NCI-H1694 (cell line): ENCODE measurements around the gene OARD1.
"Not testable (repeated sequence)": the region's sequence is repeated elsewhere in the genome, so short reads cannot be mapped to it uniquely, and the experiment has no call there.

ENCODE experiments used
- DNase-seq: peaks from one replicate; lab custom pipeline; 2025; lab: John Stamatoyannopoulos, UW

OARD1 gene

GRCh38 chr6:41071923-41072835 is at the start of gene OARD1:
TSS of gene OARD1 (minus strand) at chr6:41072356. CDS start at chr6:41071634, 722 bp downstream.
- peak; percentile 99 for DNase-seq

GRCh38 chr6:41120058-41120457 is 47.9 kb upstream of the OARD1 start:
- DNase-seq: no peak

- DNase-seq: no peak
Measured at GRCh38 chr6:41119508-41119907, 47.4 kb upstream of the OARD1 start.

- DNase-seq: not testable (repeated sequence)
Measured at GRCh38 chr6:41115027-41115426, 42.9 kb upstream of the OARD1 start.

- no peak for DNase-seq
Measured at GRCh38 chr6:41111017-41111416, 38.9 kb upstream of the OARD1 start.

- DNase-seq: no peak
Measured at GRCh38 chr6:41103847-41104246, 31.7 kb upstream of the OARD1 start.

GRCh38 chr6:41100871-41101287 is 28.7 kb upstream of the OARD1 start:
- DNase-seq: no peak

GRCh38 chr6:41098366-41098765 is 26.2 kb upstream of the OARD1 start:
- DNase-seq: no peak

GRCh38 chr6:41097467-41098090 is 25.4 kb upstream of the OARD1 start:
- DNase-seq: peak; percentile 25

GRCh38 chr6:41093729-41094128 is 21.6 kb upstream of the OARD1 start:
- no peak for DNase-seq

- no peak for DNase-seq
Measured at GRCh38 chr6:41092421-41093140, 20.4 kb upstream of the OARD1 start.

GRCh38 chr6:41090841-41091761 is 18.9 kb upstream of the OARD1 start:
- no peak for DNase-seq

GRCh38 chr6:41088451-41088850 is 16.3 kb upstream of the OARD1 start:
- no peak for DNase-seq

GRCh38 chr6:41085182-41085581 is 13.0 kb upstream of the OARD1 start:
- DNase-seq: no peak

GRCh38 chr6:41083072-41083471 is 10.9 kb upstream of the OARD1 start:
- no peak for DNase-seq

- DNase-seq: no peak
Measured at GRCh38 chr6:41080621-41081020, 8.5 kb upstream of the OARD1 start.

- no peak for DNase-seq
Measured at GRCh38 chr6:41079080-41079479, 6.9 kb upstream of the OARD1 start.

GRCh38 chr6:41078101-41078500 is 5.9 kb upstream of the OARD1 start:
- no peak for DNase-seq

- DNase-seq: no peak
Measured at GRCh38 chr6:41077536-41077935, 5.4 kb upstream of the OARD1 start.

- no peak for DNase-seq
Measured at GRCh38 chr6:41075651-41076626, 3.8 kb upstream of the OARD1 start.
